ENCODE data around the gene CIB2.

CIB2 gene

GRCh38 chr15:78105476-78106241 is 25.6 kb downstream of the CIB2 start:
- DNase-seq = no peak

DNA sequence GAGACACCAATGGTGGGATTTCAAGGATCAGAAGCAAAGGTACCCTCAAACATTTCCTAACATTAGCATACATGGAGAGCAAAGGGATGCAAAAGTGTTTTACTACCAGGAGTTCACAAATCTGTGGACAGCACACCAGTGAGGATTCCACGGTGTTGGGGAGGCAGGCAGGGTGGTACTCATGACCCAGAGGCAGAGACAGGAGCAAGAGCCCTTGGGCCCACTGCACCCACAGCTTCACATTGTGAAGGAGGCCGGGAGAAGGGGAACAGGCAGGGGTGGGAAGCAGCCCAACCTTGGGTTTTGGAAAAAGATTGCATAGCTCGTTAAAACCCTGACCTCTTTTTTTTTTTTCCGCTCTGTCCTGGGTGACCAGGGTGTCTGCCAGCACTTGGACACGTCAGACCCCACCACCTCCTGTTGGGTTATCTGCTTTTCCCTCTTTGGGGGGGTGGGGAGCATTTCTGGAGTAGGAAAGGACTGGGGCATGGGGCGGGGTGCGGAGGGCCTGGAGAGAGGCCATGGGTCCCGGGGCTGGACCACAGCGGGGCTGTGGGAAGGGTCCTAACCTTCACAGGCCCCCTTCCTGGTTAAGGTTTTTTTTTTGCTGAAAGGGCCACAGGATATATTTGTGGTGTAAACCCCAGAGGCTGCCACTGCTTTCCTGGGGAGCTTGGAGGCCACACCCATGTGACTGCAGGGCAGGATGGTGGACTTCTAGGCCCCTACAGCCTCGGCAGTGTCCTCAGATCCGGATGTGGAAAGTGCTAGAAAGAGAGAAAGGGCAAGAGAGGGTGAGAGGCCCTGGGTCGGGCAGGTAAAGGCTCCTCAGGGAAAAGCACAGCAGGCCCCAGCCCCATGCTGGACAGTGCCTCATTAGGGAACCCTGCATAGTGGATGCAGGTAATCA is 26.4 kb downstream of the CIB2 start:
- DNase-seq = no peak

GRCh38 chr15:78104119-78104479 is 27.1 kb downstream of the CIB2 start:
- no peak for DNase-seq

GRCh38 chr15:78103406-78104118 is 27.7 kb downstream of the CIB2 start:
- DNase-seq = peak; percentile 19 to 24

GRCh38 chr15:78102741-78103140 is 28.5 kb downstream of the CIB2 start:
- DNase-seq = no peak

- no peak for DNase-seq
Measured at GRCh38 chr15:78102211-78102610, 29.0 kb downstream of the CIB2 start.

- no peak for DNase-seq
Measured at GRCh38 chr15:78101423-78102105, 29.7 kb downstream of the CIB2 start.

DNA sequence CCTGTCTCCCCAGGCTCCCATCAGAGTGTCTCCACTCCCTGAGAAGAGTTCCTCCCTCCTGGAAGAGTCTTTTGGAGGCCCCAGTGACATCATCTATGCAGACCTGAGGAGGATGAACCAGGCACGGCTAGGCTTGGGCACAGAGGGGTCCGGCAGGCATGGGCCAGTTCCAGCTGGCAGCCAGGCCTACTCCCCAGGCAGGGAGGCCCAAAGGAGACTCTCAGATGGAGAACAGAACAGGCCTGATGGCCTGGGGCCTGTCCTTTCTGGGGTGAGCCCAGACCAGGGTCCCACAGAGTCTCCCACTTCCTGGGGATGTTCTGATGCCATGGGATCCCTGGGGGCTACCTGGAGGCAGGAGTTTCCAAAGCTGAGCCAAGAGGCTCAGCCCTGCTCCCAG is 30.4 kb downstream of the CIB2 start:
- DNase-seq = no peak

- DNase-seq = no peak
Measured at GRCh38 chr15:78098131-78098755, 33.0 kb downstream of the CIB2 start.

DNA sequence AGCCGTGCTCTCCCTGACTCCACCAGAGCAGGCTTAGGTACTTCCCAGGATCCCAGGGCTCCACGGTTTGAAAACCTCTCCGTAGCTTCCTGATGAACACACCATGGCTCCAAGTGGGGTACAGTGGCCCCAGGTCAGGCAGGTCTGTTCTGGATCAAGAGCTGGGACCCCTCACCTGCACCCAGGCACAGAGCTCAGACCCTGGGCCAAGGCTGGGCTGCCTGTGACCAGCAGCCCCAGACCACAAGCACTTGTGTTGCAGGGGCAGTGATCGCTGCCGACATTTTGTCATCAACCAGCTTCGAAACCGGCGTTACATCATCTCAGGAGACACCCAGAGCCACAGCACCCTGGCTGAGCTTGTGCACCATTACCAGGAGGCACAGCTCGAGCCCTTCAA is 33.6 kb downstream of the CIB2 start:
- no peak for DNase-seq

GRCh38 chr15:78093242-78094020 is 37.8 kb downstream of the CIB2 start:
- DNase-seq = no peak

DNA sequence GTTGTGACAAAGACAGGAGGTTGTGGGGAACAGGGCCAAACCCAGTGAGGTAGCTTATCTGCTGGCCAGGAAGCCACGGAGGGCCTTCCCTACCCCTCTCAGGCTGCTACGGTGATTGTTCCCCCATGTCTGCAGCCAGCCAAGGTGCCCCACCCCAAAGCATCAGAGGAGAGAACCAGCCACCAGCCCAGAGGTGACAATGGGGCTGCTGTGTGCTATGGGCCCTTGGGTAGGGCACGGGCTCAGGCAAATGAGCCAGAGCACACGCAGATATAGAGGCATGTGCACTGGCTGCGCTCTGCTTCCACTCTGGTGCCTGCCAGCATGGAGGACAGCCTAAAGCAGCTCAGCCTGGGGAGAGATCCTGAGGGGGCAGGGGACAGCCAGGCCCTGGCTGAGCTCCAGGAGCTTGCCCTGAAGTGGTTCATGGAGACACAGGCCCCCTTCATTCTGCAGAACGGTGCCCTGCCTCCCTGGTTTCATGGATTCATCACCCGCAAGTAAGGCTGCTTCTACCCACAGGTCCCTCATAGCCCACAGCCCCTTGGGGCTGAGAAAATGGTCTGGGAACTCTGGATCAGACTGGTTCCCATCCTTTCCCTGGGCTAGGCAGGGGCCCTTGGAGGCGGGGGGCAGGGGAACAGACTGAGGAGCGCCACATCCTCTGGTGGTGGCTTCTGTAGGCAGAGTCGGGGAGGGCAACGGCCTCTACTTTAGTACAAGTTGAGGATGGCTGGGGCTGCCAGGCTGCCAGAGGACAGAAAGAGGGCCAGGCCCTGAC is 38.8 kb downstream of the CIB2 start, which contains the start of gene SH2D7:
TSS of gene SH2D7 (plus strand) at position 301 of the 781 bp plus-strand sequence. CDS start at position 325, 24 bp downstream.
- no peak for DNase-seq

DNA sequence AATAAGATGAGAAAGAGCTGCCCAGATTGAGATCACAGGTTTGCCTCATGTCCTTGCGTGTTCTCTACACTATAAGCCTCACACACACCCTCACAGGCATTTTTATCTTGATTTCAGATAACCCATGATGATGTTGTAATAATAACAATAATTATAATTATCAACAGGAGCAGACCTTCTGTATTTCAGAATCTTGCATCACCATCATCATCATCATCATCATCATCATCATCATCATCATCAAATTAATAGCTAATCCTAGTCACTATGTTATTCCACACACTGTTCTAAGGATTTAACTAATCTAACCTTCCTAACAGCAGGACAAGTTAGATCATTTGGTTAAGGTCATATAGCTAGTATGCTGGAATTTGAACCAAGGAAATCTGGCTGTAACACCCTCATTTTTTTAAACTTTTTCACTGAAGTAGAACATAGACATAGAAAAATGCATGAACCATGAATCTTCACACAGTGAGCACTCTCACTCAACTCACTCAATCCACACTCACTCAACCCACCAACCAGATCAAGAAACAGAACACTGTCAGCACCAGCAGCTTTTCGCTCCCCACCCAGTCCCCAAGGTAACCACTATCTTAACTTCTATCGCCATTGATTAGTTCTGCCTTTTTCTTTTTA is 40.7 kb downstream of the CIB2 start:
- no peak for DNase-seq

- DNase-seq = no peak
Measured at GRCh38 chr15:78088773-78089080, 42.5 kb downstream of the CIB2 start.

GRCh38 chr15:78087951-78088772 is 43.1 kb downstream of the CIB2 start:
- DNase-seq = no peak

DNA sequence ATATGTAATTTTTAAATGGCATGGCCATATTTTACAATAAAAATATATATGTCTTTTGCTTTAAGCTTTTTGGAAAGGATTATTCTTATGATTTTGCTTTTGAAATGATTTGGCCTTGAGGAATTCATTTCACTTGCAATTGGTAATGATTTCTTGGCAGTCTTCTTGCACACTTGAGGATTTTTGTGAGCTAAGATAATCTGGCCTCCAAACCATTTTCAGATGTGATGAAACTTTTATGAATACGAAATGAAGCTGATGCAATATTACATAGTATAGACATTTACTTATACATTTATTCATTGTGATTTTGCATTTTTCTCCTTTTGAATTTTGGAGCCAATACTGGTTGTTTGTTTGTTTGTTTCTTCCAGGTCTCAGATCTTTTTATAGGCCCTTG is 45.3 kb downstream of the CIB2 start:
- DNase-seq = no peak

GRCh38 chr15:78084449-78084750 is 46.8 kb downstream of the CIB2 start:
- DNase-seq = no peak

DNA sequence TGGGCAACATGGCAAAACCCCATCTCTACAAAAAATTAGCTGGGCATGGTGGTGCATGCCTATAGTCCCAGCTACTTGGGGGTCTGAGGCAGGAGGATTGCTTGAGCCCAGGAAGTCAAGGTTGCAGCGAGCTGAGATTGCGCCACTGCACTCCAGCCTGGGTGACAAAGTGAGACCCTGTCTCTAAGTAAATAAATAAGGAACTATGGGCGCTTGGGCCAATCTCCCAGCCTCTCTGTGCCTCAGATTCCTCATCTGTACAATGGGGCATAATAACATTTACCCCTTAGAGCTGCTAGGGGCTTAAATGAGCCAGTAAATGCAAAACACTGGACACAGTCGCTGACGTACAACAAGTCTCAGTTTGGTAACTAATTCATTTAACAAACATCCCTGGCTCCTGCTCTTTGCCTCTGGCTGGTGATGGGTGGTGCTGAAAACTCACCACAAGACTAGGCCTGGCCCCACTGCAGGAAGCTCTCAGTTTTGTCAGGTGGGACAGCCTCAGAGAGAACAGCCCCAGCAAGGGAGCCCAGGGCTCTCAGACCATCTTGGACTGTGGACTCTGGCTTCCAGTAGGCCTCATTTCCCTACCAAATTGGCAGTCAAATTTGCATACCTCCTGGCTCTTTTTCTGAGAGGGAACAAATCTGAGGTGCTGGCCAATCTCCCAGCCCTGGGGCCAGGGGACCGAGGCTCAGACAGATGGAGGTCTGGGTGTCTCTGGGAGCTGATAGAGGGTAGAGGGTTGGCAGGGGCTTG is 47.4 kb downstream of the CIB2 start:
- DNase-seq = no peak

DNA sequence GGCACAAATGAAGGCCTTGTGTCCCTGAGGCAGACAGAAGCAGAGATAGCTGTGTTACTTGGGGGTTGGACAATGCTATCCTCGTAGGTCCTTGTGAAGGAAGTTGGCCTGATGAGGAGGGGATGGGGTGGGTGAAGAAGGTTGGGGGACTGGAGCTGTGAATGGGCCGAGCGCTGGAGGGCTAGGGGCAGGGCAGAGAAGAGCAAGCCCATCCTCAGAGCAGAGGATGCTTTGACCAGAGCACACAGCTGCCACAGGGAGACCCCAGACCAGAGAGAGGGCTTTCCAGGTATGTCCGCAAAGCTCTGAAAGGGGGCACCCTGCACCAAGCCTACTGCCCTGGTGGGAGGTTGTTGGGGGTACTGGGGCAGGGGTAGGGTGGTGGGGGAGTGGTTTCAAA is 48.1 kb downstream of the CIB2 start:
- DNase-seq = no peak
